Renal pelvis (tissue), 4 donors: ENCODE measurements around the gene SLC12A4. TPM values are rescaled to one million over a fixed set of nuclear protein-coding genes. Genes with fewer than 3 reads are reported as not detected.

Experiments used
- DNase-seq: peaks from one replicate; pipeline ENCODE4 v3.0.0-alpha.2; 2013
- polyA plus RNA-seq, 3 donors: library from polyadenylated mRNA; unstranded; fragments of 120-200 nt; gene quantifications; one replicate each; pipeline ENCODE4 v1.2.1, GENCODE V29; 2013; ENCODE audit not compliant: insufficient read length in 3 of 3

SLC12A4 gene
- polyA plus RNA-seq, 3 donors = 30.1 to 40.9 (median 40.9) TPM

GRCh38 chr16:67965668-67966548 lies 2.5 kb downstream of the SLC12A4 start:
- no peak for DNase-seq

- no peak for DNase-seq
Observed at GRCh38 chr16:67964477-67965131, 3.8 kb downstream of the SLC12A4 start.

DNA sequence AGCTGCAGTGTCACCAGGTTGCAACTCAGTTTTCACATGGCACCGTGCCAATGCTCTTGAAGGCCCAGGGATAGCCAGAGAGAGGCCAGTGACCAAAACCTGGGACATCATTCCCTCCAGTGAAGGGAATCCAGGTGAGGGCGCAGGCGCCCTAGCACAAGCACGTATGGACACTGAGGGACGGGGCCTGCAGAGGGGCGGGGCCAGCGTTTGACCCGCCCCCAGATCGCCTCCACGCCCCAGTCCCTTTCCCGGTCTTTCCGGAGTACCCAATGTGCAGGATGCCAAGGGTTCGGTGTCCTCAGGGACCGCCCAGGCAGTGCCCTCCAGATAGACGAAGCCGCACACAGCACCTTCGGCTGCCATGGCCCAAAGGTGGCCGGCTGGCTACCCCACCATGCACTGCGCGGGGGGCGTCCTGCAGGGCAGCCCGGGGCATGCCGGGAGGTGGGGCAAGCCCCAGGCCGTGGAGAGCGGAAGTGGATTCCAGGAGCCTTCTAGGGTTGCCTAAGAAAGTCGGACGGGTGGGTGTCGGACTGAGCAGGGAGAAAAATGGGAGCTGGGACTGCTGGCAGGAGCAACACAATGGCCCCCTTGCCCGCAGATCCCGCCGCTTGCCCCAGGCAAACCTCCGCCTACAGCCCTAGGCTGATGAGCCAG lies 4.6 kb downstream of the SLC12A4 start:
- peak; percentile 17 for DNase-seq

GRCh38 chr16:67963292-67963661 lies 5.2 kb downstream of the SLC12A4 start:
- DNase-seq = no peak

DNA sequence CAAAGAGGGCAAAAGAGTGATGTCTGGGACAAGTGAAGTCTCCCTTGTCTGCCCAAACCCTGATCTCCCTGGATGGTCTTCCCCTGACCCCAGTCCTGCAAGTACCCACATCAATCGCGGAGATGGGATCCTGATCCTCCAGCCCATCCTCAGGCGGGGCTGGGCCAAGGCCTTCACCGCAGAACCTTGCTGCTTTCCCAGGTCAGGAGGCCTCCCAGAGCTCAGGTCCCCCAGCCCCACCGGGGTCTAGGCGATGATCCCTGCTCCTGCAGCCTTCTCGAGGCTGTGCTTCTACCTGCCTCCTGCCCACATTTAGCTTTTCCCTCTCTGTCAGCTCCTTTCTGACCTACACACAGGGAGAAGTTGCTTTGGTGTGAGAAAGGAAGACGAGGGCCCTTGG lies 6.3 kb downstream of the SLC12A4 start:
- no peak for DNase-seq

DNA sequence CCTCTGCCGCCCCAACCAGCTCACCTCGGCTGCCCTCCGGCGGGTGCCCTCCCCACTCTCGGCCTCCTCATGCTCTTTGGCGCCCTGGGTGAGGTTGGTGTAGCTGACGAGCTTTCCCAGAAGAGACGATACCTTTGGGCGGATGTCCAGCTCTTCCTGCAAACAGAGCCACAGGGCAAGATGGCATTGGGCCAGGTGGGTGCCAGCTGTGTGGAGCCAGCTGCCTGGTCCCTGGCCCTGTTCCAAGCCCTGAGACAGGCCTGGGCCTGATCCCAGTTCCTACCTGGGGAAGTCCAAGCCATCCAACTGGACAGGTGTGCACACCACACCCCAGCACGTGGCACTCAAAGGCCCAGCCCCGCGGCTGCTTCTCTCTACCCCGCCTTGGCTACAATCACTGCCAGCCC lies 6.9 kb downstream of the SLC12A4 start:
- no peak for DNase-seq

GRCh38 chr16:67959536-67960329 lies 8.7 kb downstream of the SLC12A4 start:
- DNase-seq = no peak

- no peak for DNase-seq
Observed at GRCh38 chr16:67957622-67958021, 10.8 kb downstream of the SLC12A4 start.

GRCh38 chr16:67954421-67955196 lies 13.8 kb downstream of the SLC12A4 start:
- no peak for DNase-seq

DNA sequence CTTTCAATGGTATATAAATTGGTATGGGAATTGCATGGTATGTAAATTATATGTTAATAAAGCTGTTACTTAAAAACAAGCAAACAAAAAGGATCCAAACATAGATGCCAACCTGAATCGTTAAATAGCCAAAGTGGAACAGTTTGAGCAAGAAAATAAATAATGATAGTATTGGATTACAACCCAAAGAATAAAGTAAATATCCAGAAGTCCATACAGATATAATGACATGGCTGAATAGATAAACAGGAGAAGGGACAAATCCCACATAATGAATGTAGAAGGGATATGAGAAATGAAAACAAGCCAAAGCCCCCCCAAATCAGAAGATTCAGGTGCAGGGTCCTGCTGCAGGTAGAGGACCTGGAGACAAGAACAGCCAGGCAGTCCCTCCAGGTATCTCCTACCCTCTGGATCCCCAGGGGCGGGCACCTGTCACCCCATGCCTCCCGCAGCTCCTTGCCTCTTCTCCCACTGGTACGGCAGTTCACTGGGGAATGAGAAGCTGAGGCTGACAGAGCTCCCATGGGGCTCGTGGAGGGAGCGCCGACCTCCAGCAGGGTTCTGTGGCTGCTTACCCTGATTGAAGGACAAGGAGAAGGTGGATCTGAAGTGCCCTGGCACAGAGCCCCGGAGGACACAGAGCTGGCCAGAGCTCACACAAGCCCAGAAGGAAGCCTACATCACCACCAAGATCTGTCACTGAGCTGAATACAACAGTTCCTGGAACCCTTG lies 14.6 kb downstream of the SLC12A4 start:
- DNase-seq = no peak

DNA sequence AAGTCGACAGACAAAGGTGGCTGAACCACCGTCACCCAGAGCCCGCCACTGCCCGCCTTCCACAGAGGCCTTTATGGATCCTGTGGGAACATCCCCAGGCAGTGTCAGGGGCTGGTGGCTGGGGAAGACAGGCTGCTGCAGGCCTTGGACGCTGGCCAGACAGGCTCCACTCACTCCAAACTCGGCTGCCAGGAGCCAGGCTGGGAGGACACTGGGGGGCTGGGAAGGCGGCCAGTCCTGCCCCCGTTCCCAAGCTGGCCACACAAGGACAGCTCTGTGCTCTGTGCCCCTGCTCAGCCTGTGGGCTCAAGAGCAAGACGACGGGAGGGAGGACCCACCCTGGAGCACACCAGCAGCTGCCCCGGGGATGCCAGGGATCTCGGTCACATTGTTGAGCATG lies 17.0 kb downstream of the SLC12A4 start:
- no peak for DNase-seq

- no peak for DNase-seq
Observed at GRCh38 chr16:67950335-67950843, 18.0 kb downstream of the SLC12A4 start.

GRCh38 chr16:67949645-67950044 lies 18.8 kb downstream of the SLC12A4 start:
- no peak for DNase-seq

- DNase-seq = no peak
Observed at GRCh38 chr16:67948015-67948414, 20.4 kb downstream of the SLC12A4 start.

- no peak for DNase-seq
Observed at GRCh38 chr16:67946966-67947558, 21.4 kb downstream of the SLC12A4 start.

- no peak for DNase-seq
Observed at GRCh38 chr16:67946128-67946569, 22.3 kb downstream of the SLC12A4 start.

DNA sequence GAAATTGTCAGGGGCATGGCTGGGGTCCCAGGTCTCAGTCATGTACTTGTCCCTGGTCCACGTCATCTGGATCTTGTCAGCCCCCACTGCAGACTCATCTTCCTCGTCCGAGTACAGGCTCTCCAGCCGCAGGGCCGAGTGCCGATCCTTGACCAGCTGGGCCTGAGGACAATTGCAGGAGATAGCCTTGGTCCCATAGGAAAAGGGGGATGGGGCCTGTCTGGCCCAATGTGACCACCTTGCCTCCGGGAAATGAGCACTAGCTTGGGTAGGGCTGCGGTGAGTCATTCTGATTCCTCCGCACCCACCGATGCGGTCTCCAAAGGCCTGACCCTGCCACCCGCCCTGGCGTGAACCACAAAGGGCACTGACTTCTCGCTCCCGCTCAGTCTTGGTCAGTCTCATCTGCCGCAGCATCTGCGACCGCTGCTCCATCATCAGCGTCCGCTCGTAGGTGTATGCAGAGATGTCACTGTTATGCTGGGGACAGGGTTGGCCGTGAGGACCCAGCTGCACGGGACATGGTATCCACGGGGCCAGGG lies 23.0 kb downstream of the SLC12A4 start:
- no peak for DNase-seq

DNA sequence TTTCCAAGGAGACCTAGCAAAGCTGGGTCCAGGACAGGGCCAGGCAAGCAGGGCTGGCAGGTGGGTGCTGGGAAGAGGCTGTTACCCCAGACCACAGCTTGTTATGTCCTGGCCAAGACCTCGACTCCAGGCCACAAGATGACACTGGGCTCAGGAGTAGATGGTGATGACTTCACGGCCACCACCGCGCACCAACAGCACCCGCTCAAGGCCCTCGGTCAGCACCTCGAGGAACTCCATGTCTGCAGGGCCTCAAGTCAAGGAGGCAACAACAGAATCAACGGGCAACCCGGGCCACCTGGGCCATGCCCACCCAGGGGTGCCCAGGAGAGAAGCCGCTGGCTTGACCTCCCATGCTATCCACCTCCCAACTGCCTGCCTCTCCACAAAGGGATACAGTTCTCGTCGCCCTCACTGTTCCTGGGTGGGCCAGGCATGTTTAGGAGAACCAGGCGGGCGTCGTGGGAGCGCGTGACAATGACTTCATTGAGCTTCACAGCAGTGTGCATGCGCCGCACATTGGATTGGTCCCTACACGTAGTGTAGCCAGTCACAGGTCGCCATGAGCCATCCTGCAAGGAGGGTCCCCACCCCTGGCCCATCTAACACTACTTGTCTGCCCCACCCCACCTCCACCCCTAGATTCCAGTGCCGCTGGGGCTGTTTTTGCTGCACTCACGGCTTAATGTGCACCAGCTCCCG lies 23.6 kb downstream of the SLC12A4 start:
- no peak for DNase-seq
